Measurements from ENCODE around the gene LRRN3. TPM values are rescaled to one million over a fixed set of nuclear protein-coding genes. Genes with fewer than 3 reads are reported as not detected.

Gene LRRN3
- total and polyA plus RNA-seq, 7 donors = 0.15 to 1.9 (median 0.69) TPM

DNA sequence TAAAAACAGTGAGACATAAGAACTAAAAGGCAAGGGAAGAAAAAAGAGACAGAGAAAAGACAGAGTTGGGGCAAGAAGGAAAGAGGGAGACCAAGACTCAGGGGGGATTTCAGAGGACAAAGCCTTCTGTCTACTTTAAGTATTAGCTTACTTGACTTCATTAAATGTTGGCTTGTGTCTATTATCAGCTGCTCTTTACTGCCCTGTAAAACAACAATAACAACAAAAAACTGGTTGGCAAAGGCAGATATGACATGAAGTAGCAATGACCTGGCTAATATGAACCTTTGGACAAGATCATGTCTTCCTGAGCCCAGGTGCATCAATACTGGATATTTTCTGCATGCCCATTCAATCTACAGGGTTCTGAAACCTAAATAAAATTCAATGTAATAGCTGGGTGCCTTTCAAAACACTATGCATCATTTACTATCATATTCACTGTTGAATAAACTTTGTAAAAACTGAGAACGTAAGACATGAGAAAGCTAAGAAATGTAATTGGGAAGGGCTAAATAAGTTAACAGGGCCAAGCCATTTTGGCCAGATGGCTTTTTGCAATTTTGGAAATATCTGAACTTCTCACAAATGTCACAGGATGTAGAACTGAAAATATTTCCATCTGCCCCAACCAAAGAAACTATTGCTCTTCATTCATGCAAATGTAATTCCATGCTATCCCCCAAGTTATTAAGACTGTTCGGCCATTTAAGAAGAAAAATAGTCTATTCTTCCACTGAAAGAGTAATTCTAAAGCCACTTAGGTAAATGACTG, 49.4 kb downstream of the LRRN3 start:
- Histone ChIP-seq H3K36me3 (ENCODE audit: insufficient read depth in 1 of 2, low read depth in 1 of 2) (no peaks in the 10 kb centered on the region), H3K27ac (no peak overlapping the region), H3K27me3 (ENCODE audit: insufficient read depth in 3 of 3, low read length in 2 of 3) (no peaks in the 10 kb centered on the region), H3K4me1 (peaks cover 12% of the 10 kb centered on the region), H3K4me3 (no peak overlapping the region), H3K9me3 (no peaks in the 10 kb centered on the region)
- intact Hi-C loops (cut with DNase I) = no loop called here
- ATAC-seq (no peak), DNase-seq (no peak)
- 76 to 83% (median 83%) methylated on average over 2 of the region's 2 CpGs for WGBS, 3 donors
- TF ChIP-seq, protein P1, sequence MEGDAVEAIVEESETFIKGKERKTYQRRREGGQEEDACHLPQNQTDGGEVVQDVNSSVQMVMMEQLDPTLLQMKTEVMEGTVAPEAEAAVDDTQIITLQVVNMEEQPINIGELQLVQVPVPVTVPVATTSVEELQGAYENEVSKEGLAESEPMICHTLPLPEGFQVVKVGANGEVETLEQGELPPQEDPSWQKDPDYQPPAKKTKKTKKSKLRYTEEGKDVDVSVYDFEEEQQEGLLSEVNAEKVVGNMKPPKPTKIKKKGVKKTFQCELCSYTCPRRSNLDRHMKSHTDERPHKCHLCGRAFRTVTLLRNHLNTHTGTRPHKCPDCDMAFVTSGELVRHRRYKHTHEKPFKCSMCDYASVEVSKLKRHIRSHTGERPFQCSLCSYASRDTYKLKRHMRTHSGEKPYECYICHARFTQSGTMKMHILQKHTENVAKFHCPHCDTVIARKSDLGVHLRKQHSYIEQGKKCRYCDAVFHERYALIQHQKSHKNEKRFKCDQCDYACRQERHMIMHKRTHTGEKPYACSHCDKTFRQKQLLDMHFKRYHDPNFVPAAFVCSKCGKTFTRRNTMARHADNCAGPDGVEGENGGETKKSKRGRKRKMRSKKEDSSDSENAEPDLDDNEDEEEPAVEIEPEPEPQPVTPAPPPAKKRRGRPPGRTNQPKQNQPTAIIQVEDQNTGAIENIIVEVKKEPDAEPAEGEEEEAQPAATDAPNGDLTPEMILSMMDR (IDR thresholded peaks at IDR 0.05) = no peak

DNA sequence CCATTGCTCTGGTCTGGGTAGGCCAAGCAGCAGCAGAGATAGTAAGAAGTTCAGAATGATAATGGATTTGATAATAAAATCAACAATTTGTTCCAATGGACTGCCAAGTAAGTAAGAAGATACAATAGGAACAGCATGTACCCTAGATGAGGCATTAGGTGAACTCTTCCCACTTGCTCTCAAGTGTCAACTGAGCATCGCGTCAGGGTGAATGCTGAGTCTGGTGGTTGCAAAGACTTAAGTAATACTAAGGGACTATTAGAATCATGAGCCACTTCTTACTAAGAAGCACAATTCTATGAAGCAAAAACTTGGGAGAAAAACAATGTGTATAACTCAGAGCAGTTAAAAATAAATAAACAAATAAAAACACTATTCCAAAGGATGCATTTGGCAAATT, 54.5 kb downstream of the LRRN3 start:
- no peaks in the 10 kb centered on the region for H3K36me3 ChIP-seq (ENCODE audit: insufficient read depth in 1 of 2, low read depth in 1 of 2)
- intact Hi-C loops (cut with DNase I) = no loop called here
- no peaks in the 10 kb centered on the region for H3K27me3 ChIP-seq (ENCODE audit: insufficient read depth in 3 of 3, low read length in 2 of 3)
- TF ChIP-seq, protein P1 (IDR thresholded peaks at IDR 0.05) = no peak
- WGBS, 3 donors = 29 to 66% (median 36%) methylated on average over 2 of the region's 2 CpGs
- peaks cover 18% of the 10 kb centered on the region for H3K4me1 ChIP-seq
- no peaks in the 10 kb centered on the region for H3K9me3 ChIP-seq
- H3K27ac ChIP-seq = no peak overlapping the region
- H3K4me3 ChIP-seq = no peak overlapping the region
- ATAC-seq (peak; percentile 51 to 96 (median 84)), DNase-seq (peak in 1 of 2 donors; percentile 51)

DNA sequence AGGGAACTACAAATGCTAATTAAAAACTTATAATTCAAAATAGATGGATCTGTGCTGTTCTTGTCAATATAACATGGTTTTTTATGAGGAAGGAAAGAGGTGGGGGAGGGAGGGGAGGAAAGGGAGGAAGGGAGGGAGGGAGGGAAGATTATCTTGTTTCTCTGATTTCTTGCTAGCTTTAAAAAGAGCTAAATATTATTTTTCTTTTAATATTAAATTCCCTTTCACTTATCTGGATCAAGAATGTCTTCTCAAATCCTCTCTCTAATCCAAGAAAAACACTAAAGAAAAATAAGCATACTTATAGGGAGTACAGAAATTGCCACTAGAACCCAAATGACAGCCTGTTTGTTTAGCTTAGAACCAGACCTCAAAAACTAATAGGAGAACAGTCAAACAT, 55.2 kb downstream of the LRRN3 start:
- Histone ChIP-seq H3K4me3 (no peak overlapping the region), H3K4me1 (peaks cover 18% of the 10 kb centered on the region), H3K27ac (no peak overlapping the region), H3K36me3 (ENCODE audit: insufficient read depth in 1 of 2, low read depth in 1 of 2) (no peaks in the 10 kb centered on the region), H3K9me3 (no peaks in the 10 kb centered on the region), H3K27me3 (ENCODE audit: insufficient read depth in 3 of 3, low read length in 2 of 3) (no peaks in the 10 kb centered on the region)
- ATAC-seq (no peak), DNase-seq (no peak)
- intact Hi-C loops (cut with DNase I) = no loop called here
- TF ChIP-seq, protein P1 (IDR thresholded peaks at IDR 0.05) = no peak

DNA sequence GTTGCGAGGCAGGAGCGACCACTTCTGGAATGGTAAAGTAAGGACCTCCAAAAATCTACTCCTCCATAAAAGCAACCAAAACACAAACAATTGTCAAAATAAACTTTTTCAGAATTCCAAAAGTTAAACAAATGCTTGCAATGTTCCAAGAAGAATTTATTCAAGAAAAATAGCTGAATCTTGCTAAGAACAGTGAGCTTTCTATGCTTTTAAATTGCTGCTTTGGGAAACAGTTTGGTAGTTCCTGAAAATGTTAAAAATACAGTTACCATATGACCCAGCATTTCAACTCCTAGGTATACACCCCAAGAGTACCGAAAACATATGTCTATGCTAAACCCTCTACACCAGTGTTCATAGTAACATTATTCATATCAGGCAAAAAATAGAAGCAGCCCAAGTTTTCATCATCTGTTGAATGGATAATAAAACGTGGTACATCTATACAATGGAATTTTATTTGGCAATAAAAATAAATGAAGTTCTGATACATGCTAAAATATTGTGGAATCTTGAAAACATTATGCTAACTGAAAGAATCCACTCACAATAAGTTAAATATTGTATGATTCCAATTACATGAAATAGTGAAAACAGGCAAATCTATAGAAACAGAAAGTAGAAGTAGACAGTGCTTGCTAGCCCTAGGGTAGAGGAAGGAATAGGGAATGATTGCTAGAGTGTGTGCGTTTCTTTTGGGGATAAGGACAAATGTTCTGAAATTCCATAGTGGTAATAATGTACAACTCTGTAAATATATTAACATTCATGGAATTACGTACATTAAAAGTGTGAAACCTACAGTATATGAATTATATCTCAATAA, 57.0 kb downstream of the LRRN3 start:
- intact Hi-C loops (cut with DNase I) = no loop called here
- DNase-seq (no peak), ATAC-seq (no peak)
- Histone ChIP-seq H3K9me3 (no peaks in the 10 kb centered on the region), H3K27me3 (ENCODE audit: insufficient read depth in 3 of 3, low read length in 2 of 3) (no peaks in the 10 kb centered on the region), H3K27ac (no peak overlapping the region), H3K4me3 (no peak overlapping the region), H3K4me1 (peaks cover 18% of the 10 kb centered on the region), H3K36me3 (ENCODE audit: insufficient read depth in 1 of 2, low read depth in 1 of 2) (no peaks in the 10 kb centered on the region)
- TF ChIP-seq, protein P1 (IDR thresholded peaks at IDR 0.05) = no peak
- WGBS, 3 donors = 94 to 95% (median 94%) methylated on average over 6 of the region's 6 CpGs

Data from psoas muscle (tissue), 8 donors.